GM19239 (cell line): ENCODE results near the gene ZBED5.
"Not testable (repeated sequence)": the region's sequence is repeated elsewhere in the genome, so short reads cannot be mapped to it uniquely, and the experiment has no call there.

Source experiments
- DNase-seq: peaks from one replicate; pipeline ENCODE4 v3.0.0; 2011; ENCODE audit warnings: low spot score; ENCODE audit not compliant: insufficient read length
- FAIRE-seq: peaks from 2 replicates; lab custom pipeline; 2011; peaks lifted over from hg19 to GRCh38; lab: Jason Lieb, UNC

Gene ZBED5

DNA sequence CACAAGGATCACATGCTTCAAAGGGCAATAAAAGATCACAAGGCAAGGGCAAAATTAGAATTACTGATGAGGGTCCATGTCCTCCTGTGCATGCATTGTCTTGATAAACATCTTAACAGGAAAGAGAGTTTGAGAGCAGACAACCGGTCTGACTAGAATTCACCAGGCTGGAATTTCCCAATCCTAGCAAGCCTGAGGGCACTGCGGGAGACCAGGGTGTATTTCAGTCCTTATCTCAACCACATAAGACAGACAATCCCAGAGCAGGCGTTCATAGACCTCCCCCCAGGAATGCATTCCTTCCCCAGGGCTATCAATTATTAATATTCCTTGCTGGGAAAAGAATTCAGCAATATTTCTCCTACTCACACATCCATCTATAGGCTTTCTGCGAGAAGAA is 26.4 kb upstream of the ZBED5 start:
- DNase-seq: not testable (repeated sequence)

GRCh38 chr11:10881892-10882291 is 24.0 kb upstream of the ZBED5 start:
- DNase-seq (no peak), FAIRE-seq (no peak)

More for the DNA sequence above, 26.4 kb upstream of the ZBED5 start:
- not testable (repeated sequence) for FAIRE-seq

DNA sequence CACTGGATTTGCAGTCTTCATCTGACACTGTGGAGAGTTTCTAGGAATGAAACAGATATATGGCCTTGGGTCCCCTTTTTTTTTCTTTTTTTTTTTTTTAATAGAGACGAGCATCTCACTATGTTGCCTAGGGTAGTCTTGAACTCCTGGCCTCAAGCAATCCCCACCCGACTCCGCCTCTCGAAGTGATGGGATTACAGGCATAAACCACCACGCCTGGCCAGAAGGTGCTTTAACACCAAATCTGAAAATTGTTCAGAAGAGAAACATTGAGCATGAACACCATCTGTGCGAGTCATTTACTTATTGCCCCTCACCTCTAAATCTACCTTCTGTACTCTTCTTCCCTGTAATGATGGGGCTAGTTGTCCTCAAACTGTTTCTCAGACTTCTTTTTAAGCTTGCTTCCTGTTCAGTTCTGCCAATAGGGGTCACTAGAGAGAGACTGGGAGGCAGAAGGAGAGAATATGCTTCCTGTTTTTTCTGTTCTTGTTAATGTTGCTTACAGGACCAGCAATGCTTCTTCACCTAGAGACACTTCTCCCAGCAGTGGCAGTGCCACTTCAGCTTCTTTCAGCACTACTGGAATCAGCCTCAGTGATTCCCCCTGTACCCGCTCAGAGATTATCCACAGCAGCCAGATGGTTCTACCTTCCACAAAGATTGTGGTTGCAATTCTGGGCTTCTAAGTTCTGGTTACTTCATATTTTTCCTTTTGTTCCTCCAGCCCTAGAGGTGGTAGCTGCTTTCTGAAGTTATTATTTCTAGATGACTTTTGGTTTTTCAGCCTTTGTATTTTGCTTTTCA is 20.8 kb upstream of the ZBED5 start:
- no peak for DNase-seq
- peak; percentile 79 for FAIRE-seq

- DNase-seq (no peak), FAIRE-seq (no peak)
Measured at GRCh38 chr11:10876158-10876557, 18.3 kb upstream of the ZBED5 start.

GRCh38 chr11:10875430-10876021 is 17.7 kb upstream of the ZBED5 start:
- DNase-seq: no peak

GRCh38 chr11:10872097-10872496 is 14.2 kb upstream of the ZBED5 start:
- DNase-seq (no peak), FAIRE-seq (no peak)

More at GRCh38 chr11:10875430-10876021, 17.7 kb upstream of the ZBED5 start:
- FAIRE-seq: no peak

DNA sequence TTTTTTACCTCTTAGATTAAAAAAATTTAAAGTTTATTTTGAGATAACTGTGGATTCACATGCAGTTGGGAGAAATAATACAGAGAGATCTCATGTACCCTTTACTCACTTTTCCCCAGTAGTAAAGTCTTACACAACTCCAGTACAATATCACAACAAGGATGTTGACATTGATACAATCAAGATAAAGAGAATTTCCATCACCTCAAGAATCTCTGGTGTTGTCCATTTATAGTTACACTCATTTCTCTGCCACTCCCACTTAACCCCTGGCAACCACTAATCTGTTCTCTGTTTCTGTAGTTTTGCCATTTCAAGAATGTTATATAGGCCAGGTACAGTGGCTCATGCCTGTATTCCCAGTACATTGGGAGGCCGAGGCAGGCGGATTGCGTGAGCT is 10.5 kb upstream of the ZBED5 start:
- FAIRE-seq (no peak), DNase-seq (no peak)

DNA sequence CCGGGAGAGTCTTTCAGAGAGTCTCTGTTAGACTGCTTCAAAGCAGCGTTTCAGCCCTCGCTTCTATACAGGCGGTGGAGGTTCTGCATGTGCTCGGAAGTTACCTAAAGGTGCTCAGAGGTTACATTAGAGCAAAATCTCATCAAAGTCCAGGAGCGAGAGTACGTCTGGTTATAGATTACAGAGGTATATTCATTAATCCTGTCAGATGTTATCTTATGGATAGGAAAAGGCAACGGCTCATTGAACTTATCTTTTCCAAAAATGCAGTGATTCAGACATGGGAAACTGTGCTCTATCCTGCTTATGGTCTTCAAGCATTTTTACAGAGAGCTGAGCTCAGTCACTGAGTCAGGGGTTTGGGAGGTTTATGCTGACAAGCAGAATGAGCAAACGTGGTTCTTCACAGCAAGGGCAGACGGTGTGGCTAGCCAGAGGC is 9.1 kb upstream of the ZBED5 start:
- FAIRE-seq (no peak), DNase-seq (no peak)

- DNase-seq (no peak), FAIRE-seq (peak; percentile 4)
Measured at GRCh38 chr11:10865837-10866270, 8.0 kb upstream of the ZBED5 start.

GRCh38 chr11:10864688-10865087 is 6.8 kb upstream of the ZBED5 start:
- DNase-seq (no peak), FAIRE-seq (no peak)

GRCh38 chr11:10862446-10862845 is 4.6 kb upstream of the ZBED5 start:
- DNase-seq (no peak), FAIRE-seq (no peak)

DNA sequence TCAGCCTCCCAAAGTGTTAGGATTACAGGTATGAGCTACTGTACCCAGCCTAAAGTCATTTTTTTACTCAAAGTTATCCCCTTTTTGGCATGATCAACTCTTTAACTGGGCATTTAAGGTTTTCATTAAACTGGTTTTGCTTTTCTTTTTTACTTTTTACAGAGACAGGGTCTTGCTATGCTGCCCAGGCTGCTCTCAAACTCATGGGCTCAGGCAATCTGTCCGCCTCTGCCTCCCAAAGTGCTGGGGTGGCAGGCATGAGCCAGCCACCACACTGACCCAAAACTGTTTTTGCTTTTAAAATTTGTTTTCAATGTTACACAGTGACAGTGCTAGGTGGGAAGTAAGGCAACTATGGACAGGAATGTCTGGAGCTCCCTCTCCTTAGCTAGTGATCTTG is 3.9 kb upstream of the ZBED5 start:
- DNase-seq (no peak), FAIRE-seq (no peak)

GRCh38 chr11:10861047-10861446 is 3.2 kb upstream of the ZBED5 start:
- FAIRE-seq (no peak), DNase-seq (no peak)

DNA sequence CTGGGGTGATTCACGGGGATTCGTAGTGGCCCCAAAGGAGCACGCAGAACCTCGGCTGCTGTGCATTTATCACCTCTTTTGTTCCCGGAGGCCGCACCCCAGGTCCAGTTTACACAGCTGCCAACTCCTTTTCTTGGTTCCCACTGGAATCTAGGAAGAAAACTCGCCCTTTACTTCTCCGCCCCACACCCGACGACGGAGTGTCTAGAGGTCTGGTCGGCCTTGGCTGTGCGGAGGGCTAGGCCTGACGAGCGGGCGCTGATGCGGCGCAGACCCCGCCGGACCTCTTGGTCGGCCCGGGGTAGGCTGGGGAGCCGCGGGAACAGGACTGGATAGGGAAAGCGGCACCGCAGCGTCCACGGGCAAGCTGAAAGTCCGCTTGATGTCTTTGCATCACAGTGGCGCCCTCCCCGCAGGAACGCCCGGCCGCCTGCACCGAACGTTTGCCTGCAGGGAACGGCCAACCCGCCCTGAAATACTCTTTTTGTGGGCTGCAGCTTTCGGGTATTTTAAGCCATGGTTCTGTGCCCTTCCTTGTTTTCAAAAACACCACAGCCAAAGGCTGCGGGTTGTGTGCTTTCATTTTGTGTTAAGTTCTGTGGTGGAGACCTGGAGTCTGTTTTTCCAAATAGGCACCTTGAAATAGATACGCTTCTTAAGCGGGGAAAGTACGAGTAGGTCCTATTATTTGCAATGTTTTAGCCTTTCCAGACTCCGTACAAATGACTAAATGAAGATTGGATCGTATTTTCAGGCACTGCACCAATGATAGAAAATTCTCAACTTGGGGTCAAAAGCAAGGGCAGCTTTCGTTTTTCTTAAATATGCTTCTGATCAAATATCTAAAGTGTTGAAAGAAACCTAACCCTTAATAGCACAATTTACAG is 829 bp upstream of the ZBED5 start:
- FAIRE-seq: peak; percentile 52
- DNase-seq: no peak

DNA sequence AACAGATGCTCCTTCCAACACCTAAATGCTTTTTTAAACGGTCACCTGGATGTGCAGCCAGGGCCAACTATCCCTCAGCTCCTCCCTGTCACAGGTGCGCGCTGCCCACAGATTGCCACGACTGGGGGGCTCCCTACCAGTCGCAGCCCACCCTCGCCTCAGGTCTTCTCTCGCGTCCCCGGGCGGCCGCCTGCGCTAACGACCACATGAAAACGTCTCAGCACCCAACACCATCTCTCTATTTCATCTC is 469 bp downstream of the ZBED5 start:
- DNase-seq (no peak), FAIRE-seq (no peak)

DNA sequence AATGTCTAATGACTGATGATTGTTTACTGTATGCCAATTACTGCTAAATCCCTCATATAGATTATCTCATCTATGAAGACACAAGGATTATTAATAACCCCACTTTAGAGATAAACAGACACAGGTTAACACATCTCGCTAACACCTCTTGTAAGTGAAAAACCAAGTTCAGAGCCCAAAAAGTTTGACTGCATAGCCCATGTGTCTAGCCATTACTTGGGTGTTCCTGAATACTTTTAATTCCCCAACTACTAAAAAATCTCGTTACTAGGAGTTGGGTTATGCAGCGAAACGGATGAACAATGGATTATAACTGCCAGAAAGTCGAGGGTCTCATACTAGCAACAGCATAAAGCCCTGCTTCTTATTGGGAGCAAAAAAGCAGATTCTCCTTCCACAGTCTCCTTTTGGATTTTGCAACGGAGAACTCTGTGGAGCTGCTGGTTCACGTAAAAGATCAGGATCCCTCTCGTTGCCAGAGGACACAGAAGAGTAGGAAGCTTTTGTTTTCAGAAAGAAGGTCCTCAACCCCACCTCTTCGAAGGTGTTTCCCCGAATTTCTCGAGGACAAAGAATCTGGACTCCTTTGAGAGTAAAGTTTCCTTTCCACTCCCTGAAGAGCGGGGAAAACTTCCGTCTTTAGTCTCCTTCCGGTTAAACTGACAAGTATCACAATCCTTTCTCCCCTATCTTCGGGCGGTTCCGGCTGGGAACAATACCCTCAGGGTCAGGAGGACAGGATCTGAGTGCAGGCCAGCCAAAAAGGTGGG is 979 bp downstream of the ZBED5 start:
- FAIRE-seq (peak; percentile 85), DNase-seq (no peak)

- DNase-seq: no peak
- no peak for FAIRE-seq
Measured at GRCh38 chr11:10855295-10855694, 2.6 kb downstream of the ZBED5 start.

DNA sequence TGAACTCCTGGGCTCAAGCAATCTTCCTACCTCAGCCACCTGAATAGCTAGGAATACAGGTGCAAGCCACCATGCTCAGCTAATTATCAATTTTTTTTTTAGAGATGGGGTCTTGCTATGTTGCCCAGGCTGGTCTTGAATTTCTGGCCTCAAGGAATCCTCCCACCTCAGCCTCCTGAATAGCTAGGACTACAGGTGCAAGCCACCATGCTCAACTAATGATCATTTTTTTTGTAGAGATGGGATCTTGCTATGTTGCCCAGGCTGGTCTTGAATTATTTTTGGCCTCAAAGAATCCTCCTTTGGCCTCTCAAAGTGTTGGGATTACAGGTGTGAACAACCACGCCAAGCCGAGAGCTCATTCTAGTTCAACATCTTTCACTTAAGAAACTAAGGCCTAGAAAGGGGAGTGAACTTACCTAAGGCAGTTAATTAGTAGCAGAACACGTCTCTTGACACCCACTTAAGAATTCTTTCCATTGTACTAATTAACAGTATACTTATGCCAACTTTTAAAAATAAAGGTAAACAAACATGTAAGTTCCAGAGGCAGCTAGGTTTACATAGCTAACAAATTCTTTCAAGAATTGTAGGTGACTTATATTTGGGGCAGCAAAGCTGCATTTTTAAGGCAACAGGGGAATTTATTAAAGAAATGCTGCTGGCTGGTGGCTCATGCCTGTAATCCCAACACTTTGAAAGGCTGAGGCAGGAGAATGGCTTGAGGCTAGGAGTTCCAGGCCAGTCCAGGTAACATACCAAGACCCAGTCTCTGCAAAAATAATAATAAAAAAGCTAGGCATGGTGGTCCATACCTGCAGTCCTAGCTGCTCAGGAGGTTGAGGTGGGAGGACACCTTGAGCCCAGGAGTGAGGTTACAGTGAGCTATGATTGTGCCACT is 9.6 kb downstream of the ZBED5 start:
- FAIRE-seq (no peak), DNase-seq (no peak)

DNA sequence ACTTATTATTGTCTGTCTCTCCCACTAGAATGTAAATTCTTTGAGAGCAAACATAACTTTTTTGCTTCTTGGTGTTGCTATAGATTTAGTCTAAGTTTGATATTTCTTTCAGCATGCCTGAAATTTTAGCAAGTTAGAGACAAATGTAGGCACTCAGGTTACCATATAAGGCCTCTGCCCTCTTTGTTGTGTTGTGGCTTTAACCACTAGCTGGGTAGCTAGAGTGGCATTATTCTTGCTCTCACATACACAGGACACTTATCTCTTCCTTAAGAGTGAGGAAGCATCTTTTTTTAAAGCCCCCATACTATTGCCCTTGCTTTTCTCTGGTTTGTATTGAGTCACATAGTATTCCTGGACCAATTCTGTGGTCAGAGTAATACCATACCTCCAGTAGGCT is 11.2 kb downstream of the ZBED5 start:
- FAIRE-seq (no peak), DNase-seq (no peak)
